Hepatocyte (in vitro differentiated cells): Measurements from ENCODE around the gene CEP85. TPM values are rescaled to one million over a fixed set of nuclear protein-coding genes. Genes with fewer than 3 reads are reported as not detected.

Experiments used
- DNase-seq: peaks from one replicate; pipeline ENCODE4 v3.0.0-alpha.2; 2016; ENCODE audit warnings: low spot score
- H2AFZ ChIP-seq: fragments of 200-600 bp; sonication (generic); 2 replicates; pipeline ENCODE4 v1.6.0; 2016; ENCODE audit warnings: antibody characterized with exemption, mild to moderate bottlenecking
- H3K27ac ChIP-seq: fragments of 200-600 bp; sonication (generic); 2 replicates; pipeline ENCODE4 v1.5.1; 2016; ENCODE audit warnings: mild to moderate bottlenecking
- H3K27me3 ChIP-seq: fragments of 200-600 bp; sonication (generic); 2 replicates; pipeline ENCODE4 v1.6.1; 2016
- H3K36me3 ChIP-seq: fragments of 200-600 bp; sonication (generic); replicated peaks from 2 replicates; pipeline ENCODE4 v1.5.1; 2016; ENCODE audit warnings: low read depth; ENCODE audit not compliant: insufficient read depth
- H3K4me1 ChIP-seq: fragments of 200-600 bp; sonication (generic); 2 replicates; pipeline ENCODE4 v1.5.1; 2016; ENCODE audit warnings: mild to moderate bottlenecking, moderate library complexity; ENCODE audit not compliant: insufficient read depth
- H3K4me2 ChIP-seq: fragments of 200-600 bp; sonication (generic); 2 replicates; pipeline ENCODE4 v1.6.0; 2016
- H3K4me3 ChIP-seq: fragments of 200-600 bp; sonication (generic); 2 replicates; pipeline ENCODE4 v1.5.1; 2016; ENCODE audit warnings: mild to moderate bottlenecking
- H3K79me2 ChIP-seq: fragments of 200-600 bp; sonication (generic); 2 replicates; pipeline ENCODE4 v1.6.0; 2017; ENCODE audit warnings: mild to moderate bottlenecking
- H3K9me2 ChIP-seq: fragments of 200-600 bp; sonication (generic); replicated peaks from 2 replicates; pipeline ENCODE4 v1.6.0; 2017; ENCODE audit warnings: mild to moderate bottlenecking; ENCODE audit not compliant: insufficient read depth
- H3K9me3 ChIP-seq: fragments of 200-600 bp; sonication (generic); 2 replicates; pipeline ENCODE4 v1.5.1; 2016; ENCODE audit warnings: low read depth, mild to moderate bottlenecking
- H4K20me1 ChIP-seq: fragments of 200-600 bp; sonication (generic); 2 replicates; pipeline ENCODE4 v1.6.0; 2016; ENCODE audit warnings: mild to moderate bottlenecking; ENCODE audit not compliant: insufficient read depth, poor library complexity, severe bottlenecking
- CTCF ChIP-seq: fragments of 200-600 bp; sonication (generic); IDR thresholded peaks from 2 replicates; pipeline ENCODE4 v1.5.1; 2016; ENCODE audit warnings: antibody characterized with exemption, mild to moderate bottlenecking; ENCODE audit not compliant: poor library complexity
- EZH2 ChIP-seq: fragments of 200-600 bp; sonication (generic); IDR thresholded peaks from 2 replicates; pipeline ENCODE4 v1.6.1; 2016; ENCODE audit warnings: antibody characterized with exemption, mild to moderate bottlenecking, borderline replicate concordance
- EZH2phosphoT487 ChIP-seq: fragments of 200-600 bp; sonication (generic); IDR thresholded peaks from one replicate; pipeline ENCODE4 v1.6.1; 2018; ENCODE audit warnings: antibody characterized with exemption, mild to moderate bottlenecking, low read depth, moderate library complexity; ENCODE audit not compliant: unreplicated experiment, severe bottlenecking
- WGBS: methylation state at CpG from one replicate; pipeline ENCODE4 v1.1.6; 2016; ENCODE audit warnings: low lambda C conversion rate; ENCODE audit errors: missing lambda C conversion rate; 5-methylcytosine and 5-hydroxymethylcytosine counted together
- polyA plus RNA-seq: library from polyadenylated mRNA; unstranded; fragments of >200 nt; fragmentation: Nextera tagmentation; extraction: Ambion mirVana; gene quantifications from 2 replicates; pipeline ENCODE4 v1.2.1, GENCODE V29; 2016
- total RNA-seq: library from RNA; depleted of rRNA; stranded (reverse); fragments of >200 nt; gene quantifications from 2 replicates; pipeline ENCODE4 v1.2.3, GENCODE V29; 2014

Gene CEP85
- total and polyA plus RNA-seq, 2 experiments from 2014 or later = 12.4 to 14.6 TPM

GRCh38 chr1:26191739-26192138 is 42.3 kb upstream of the CEP85 start:
- Histone ChIP-seq H4K20me1 (no peaks in the 10 kb centered on the region), H3K4me2 (no peak overlapping the region), H2AFZ (no peak overlapping the region), H3K9me3 (no peaks in the 10 kb centered on the region), H3K79me2 (no peaks in the 10 kb centered on the region), H3K4me1 (no peaks in the 10 kb centered on the region), H3K27ac (no peak overlapping the region), H3K4me3 (no peak overlapping the region), H3K36me3 (no peaks in the 10 kb centered on the region), H3K27me3 (no peaks in the 10 kb centered on the region), H3K9me2 (no peaks in the 10 kb centered on the region)
- no peak for DNase-seq
- TF ChIP-seq EZH2phosphoT487 (no peak), EZH2 (no peak), CTCF (no peak)
- WGBS = 76% methylated on average over 3 of the region's 3 CpGs

GRCh38 chr1:26195805-26196204 is 38.2 kb upstream of the CEP85 start:
- Histone ChIP-seq H4K20me1 (no peaks in the 10 kb centered on the region), H3K27ac (no peak overlapping the region), H3K9me2 (no peaks in the 10 kb centered on the region), H3K36me3 (no peaks in the 10 kb centered on the region), H3K79me2 (no peaks in the 10 kb centered on the region), H3K4me3 (no peak overlapping the region), H3K9me3 (no peaks in the 10 kb centered on the region), H3K4me2 (no peak overlapping the region), H3K4me1 (no peaks in the 10 kb centered on the region), H2AFZ (no peak overlapping the region), H3K27me3 (no peaks in the 10 kb centered on the region)
- DNase-seq = no peak
- 91% methylated on average over 3 of the region's 3 CpGs for WGBS
- TF ChIP-seq EZH2phosphoT487 (no peak), CTCF (no peak), EZH2 (no peak)

- Histone ChIP-seq H4K20me1 (no peaks in the 10 kb centered on the region), H2AFZ (no peak overlapping the region), H3K27ac (no peak overlapping the region), H3K79me2 (no peaks in the 10 kb centered on the region), H3K27me3 (no peaks in the 10 kb centered on the region), H3K4me3 (no peak overlapping the region), H3K4me1 (no peaks in the 10 kb centered on the region), H3K36me3 (no peaks in the 10 kb centered on the region), H3K4me2 (no peak overlapping the region), H3K9me2 (no peaks in the 10 kb centered on the region), H3K9me3 (no peaks in the 10 kb centered on the region)
- no peak for TF ChIP-seq EZH2
- TF ChIP-seq EZH2phosphoT487 = no peak
- TF ChIP-seq CTCF = no peak
- WGBS = 90% methylated on average over 3 of the region's 3 CpGs
- no peak for DNase-seq
Observed at GRCh38 chr1:26197301-26197700, 36.7 kb upstream of the CEP85 start.

GRCh38 chr1:26197813-26198212 is 36.2 kb upstream of the CEP85 start:
- Histone ChIP-seq H3K36me3 (no peaks in the 10 kb centered on the region), H3K79me2 (no peaks in the 10 kb centered on the region), H4K20me1 (no peaks in the 10 kb centered on the region), H2AFZ (no peak overlapping the region), H3K27me3 (no peaks in the 10 kb centered on the region), H3K4me3 (no peak overlapping the region), H3K4me2 (no peak overlapping the region), H3K9me3 (no peaks in the 10 kb centered on the region), H3K27ac (no peak overlapping the region), H3K4me1 (no peaks in the 10 kb centered on the region), H3K9me2 (no peaks in the 10 kb centered on the region)
- no peak for TF ChIP-seq CTCF
- no peak for TF ChIP-seq EZH2phosphoT487
- no peak for TF ChIP-seq EZH2
- 81% methylated on average over 7 of the region's 11 CpGs for WGBS
- no peak for DNase-seq
